ENCODE data around the gene C19orf53. TPM values are rescaled to one million over a fixed set of nuclear protein-coding genes. Genes with fewer than 3 reads are reported as not detected.

The C19orf53 gene
- total and polyA plus RNA-seq, 10 of the 15 experiments (the other 5 are each of a cell fraction or from before 2014, with no cell fraction given) = 109 to 449 (median 218) TPM

DNA sequence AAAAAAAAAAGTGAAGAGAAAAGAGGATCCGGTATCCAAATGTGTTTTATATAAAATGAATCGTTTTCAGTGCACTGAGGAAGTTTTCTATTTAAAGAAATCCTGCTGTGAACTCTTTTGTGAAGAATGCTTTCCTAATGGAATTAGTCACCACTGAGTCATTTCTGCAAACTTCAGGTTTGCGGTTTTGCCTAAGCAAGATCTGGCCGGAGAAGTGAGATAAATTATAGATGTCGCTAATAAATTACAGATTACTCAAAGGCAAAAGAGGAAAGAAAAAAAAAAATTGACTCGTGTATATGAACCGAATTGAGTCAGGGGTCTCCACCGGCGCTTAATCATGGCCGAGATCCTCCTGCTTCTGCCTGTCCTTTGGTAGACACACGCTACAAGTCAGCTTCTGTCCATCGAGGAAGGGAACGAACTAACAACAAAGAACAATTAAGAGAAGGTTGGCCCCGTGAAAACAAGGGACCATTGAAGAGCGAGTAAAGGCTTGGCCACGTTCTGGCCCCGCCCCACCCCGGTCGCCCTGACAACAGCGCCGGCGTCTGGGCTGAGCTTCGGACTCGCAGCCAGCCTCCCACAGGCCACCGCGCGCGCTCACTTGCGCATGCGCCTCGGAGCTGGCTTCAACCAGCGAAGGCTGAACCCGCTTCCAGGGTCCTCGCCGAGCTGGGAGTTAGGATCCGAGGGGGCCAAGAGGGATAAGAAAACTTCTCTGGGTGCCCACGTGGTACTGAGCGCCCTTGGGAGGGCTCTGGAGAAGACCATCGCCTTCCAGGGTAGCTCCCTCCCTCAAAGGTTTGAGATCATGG, 42.9 kb upstream of the C19orf53 start (continued):
- TF ChIP-seq, protein P1, sequence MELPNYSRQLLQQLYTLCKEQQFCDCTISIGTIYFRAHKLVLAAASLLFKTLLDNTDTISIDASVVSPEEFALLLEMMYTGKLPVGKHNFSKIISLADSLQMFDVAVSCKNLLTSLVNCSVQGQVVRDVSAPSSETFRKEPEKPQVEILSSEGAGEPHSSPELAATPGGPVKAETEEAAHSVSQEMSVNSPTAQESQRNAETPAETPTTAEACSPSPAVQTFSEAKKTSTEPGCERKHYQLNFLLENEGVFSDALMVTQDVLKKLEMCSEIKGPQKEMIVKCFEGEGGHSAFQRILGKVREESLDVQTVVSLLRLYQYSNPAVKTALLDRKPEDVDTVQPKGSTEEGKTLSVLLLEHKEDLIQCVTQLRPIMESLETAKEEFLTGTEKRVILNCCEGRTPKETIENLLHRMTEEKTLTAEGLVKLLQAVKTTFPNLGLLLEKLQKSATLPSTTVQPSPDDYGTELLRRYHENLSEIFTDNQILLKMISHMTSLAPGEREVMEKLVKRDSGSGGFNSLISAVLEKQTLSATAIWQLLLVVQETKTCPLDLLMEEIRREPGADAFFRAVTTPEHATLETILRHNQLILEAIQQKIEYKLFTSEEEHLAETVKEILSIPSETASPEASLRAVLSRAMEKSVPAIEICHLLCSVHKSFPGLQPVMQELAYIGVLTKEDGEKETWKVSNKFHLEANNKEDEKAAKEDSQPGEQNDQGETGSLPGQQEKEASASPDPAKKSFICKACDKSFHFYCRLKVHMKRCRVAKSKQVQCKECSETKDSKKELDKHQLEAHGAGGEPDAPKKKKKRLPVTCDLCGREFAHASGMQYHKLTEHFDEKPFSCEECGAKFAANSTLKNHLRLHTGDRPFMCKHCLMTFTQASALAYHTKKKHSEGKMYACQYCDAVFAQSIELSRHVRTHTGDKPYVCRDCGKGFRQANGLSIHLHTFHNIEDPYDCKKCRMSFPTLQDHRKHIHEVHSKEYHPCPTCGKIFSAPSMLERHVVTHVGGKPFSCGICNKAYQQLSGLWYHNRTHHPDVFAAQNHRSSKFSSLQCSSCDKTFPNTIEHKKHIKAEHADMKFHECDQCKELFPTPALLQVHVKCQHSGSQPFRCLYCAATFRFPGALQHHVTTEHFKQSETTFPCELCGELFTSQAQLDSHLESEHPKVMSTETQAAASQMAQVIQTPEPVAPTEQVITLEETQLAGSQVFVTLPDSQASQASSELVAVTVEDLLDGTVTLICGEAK (IDR thresholded peaks at IDR 0.05; ENCODE audit: borderline replicate concordance) = peak; percentile 51; the same call in 1 of the 2 replicates
- TF ChIP-seq SUPT20H (IDR thresholded peaks at IDR 0.05; ENCODE audit: borderline replicate concordance, control insufficient read depth, low read depth, low read length) (no peak), RELA (IDR thresholded peaks at IDR 0.05; ENCODE audit: borderline replicate concordance, partially characterized antibody) (no peak), CHD1 (IDR thresholded peaks at IDR 0.05; ENCODE audit: low read depth, low read length) (no peak), TCF12 (IDR thresholded peaks at IDR 0.05; ENCODE audit: low read depth, low read length) (no peak), PML (IDR thresholded peaks at IDR 0.05; ENCODE audit: low read length) (peak; percentile 77; the same call in 1 of the 2 replicates), NR2C2 (IDR thresholded peaks at IDR 0.05; ENCODE audit: borderline replicate concordance, control insufficient read depth, insufficient read length, low read depth) (no peak), STAT3 (IDR thresholded peaks at IDR 0.05; ENCODE audit: low read depth, low read length) (no peak), EGR1 (IDR thresholded peaks at IDR 0.05; ENCODE audit: borderline replicate concordance in 1 of 2, low read depth in 2 of 2, low read length in 2 of 2) (no peak), SREBF2 (IDR thresholded peaks at IDR 0.05; ENCODE audit: low read length) (no peak), FOXK2 (IDR thresholded peaks at IDR 0.05) (peak; percentile 62), EED (IDR thresholded peaks at IDR 0.05; ENCODE audit: low read depth) (peak; percentile 96), ESRRA (IDR thresholded peaks at IDR 0.05; ENCODE audit: low read length) (0 out of 2 replicates have a peak, but pooled peaks have one; percentile 20), JUNB (IDR thresholded peaks at IDR 0.05) (peak; percentile 99), EP300 (IDR thresholded peaks at IDR 0.05; ENCODE audit: borderline replicate concordance in 1 of 2, control insufficient read depth in 1 of 2, low read depth in 2 of 2, low read length in 2 of 2) (peak; percentile 62 to 84; a peak in 3 of 4 replicates), ZNF24 (IDR thresholded peaks at IDR 0.05) (no peak), IKZF2 (IDR thresholded peaks at IDR 0.05) (peak; percentile 94 to 96), CBFB (IDR thresholded peaks at IDR 0.05; ENCODE audit: low read depth) (peak; percentile 84), JUND (IDR thresholded peaks at IDR 0.05; ENCODE audit: low read depth, low read length) (peak; percentile 82), ZNF384 (IDR thresholded peaks at IDR 0.05; ENCODE audit: borderline replicate concordance, low read depth, low read length) (no peak), GABPA (IDR thresholded peaks at IDR 0.05; ENCODE audit: low read depth) (no peak)
- TF ChIP-seq, protein P2, sequence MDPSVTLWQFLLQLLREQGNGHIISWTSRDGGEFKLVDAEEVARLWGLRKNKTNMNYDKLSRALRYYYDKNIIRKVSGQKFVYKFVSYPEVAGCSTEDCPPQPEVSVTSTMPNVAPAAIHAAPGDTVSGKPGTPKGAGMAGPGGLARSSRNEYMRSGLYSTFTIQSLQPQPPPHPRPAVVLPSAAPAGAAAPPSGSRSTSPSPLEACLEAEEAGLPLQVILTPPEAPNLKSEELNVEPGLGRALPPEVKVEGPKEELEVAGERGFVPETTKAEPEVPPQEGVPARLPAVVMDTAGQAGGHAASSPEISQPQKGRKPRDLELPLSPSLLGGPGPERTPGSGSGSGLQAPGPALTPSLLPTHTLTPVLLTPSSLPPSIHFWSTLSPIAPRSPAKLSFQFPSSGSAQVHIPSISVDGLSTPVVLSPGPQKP (IDR thresholded peaks at IDR 0.05; ENCODE audit: low read depth, low read length) = peak; percentile 13; the same call in 1 of the 2 replicates
- TF ChIP-seq, protein P3, sequence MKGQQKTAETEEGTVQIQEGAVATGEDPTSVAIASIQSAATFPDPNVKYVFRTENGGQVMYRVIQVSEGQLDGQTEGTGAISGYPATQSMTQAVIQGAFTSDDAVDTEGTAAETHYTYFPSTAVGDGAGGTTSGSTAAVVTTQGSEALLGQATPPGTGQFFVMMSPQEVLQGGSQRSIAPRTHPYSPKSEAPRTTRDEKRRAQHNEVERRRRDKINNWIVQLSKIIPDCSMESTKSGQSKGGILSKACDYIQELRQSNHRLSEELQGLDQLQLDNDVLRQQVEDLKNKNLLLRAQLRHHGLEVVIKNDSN (IDR thresholded peaks at IDR 0.05; ENCODE audit: borderline replicate concordance, extremely low read length, insufficient read depth, low read depth, low read length) = no peak
- TF ChIP-seq, protein P4, sequence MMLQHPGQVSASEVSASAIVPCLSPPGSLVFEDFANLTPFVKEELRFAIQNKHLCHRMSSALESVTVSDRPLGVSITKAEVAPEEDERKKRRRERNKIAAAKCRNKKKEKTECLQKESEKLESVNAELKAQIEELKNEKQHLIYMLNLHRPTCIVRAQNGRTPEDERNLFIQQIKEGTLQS (IDR thresholded peaks at IDR 0.05; ENCODE audit: borderline replicate concordance, extremely low read depth, low read depth, low read length) = no peak

All from GM12878 (cell line).